ENCODE results near the gene SRSF4. TPM values are rescaled to one million over a fixed set of nuclear protein-coding genes. Genes with fewer than 3 reads are reported as not detected.

The SRSF4 gene
- total RNA-seq, 2 donors from 2014 or later, result 55.2 to 65.7 TPM

GRCh38 chr1:29162025-29162424 lies 19.7 kb downstream of the SRSF4 start:
- intact Hi-C loops (cut with DNase I), result no loop called here
- H3K27ac ChIP-seq, result no peak overlapping the region
- TF ChIP-seq POLR2AphosphoS5 (IDR thresholded peaks at IDR 0.05) (no peak), POLR2A (IDR thresholded peaks at IDR 0.05) (no peak)
- TF ChIP-seq, protein P1, sequence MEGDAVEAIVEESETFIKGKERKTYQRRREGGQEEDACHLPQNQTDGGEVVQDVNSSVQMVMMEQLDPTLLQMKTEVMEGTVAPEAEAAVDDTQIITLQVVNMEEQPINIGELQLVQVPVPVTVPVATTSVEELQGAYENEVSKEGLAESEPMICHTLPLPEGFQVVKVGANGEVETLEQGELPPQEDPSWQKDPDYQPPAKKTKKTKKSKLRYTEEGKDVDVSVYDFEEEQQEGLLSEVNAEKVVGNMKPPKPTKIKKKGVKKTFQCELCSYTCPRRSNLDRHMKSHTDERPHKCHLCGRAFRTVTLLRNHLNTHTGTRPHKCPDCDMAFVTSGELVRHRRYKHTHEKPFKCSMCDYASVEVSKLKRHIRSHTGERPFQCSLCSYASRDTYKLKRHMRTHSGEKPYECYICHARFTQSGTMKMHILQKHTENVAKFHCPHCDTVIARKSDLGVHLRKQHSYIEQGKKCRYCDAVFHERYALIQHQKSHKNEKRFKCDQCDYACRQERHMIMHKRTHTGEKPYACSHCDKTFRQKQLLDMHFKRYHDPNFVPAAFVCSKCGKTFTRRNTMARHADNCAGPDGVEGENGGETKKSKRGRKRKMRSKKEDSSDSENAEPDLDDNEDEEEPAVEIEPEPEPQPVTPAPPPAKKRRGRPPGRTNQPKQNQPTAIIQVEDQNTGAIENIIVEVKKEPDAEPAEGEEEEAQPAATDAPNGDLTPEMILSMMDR (IDR thresholded peaks at IDR 0.05), result no peak
- peaks cover 3 to 13% of the 10 kb centered on the region in 2 donors for H3K36me3 ChIP-seq
- no peaks in the 10 kb centered on the region for H3K27me3 ChIP-seq (replicated peaks; ENCODE audit: insufficient read depth)
- H3K4me3 ChIP-seq, result no peak overlapping the region
- peaks cover 4% of the 10 kb centered on the region for H3K4me1 ChIP-seq (replicated peaks)
- DNase-seq (ENCODE audit: low spot score), result no peak
- no peaks in the 10 kb centered on the region for H3K9me3 ChIP-seq
- 48% methylated on average over 4 of the region's 4 CpGs for WGBS

GRCh38 chr1:29159773-29160172 lies 21.9 kb downstream of the SRSF4 start:
- Histone ChIP-seq H3K27ac (no peak overlapping the region), H3K4me3 (no peak overlapping the region), H3K9me3 (no peaks in the 10 kb centered on the region), H3K36me3 (peaks cover 3 to 16% of the 10 kb centered on the region in 2 donors), H3K27me3 (replicated peaks; ENCODE audit: insufficient read depth) (no peaks in the 10 kb centered on the region), H3K4me1 (replicated peaks) (peaks cover 4% of the 10 kb centered on the region)
- WGBS, result 85% methylated on average over 3 of the region's 3 CpGs
- intact Hi-C loops (cut with DNase I), result no loop called here
- TF ChIP-seq, protein P1 (IDR thresholded peaks at IDR 0.05), result no peak
- TF ChIP-seq POLR2A (IDR thresholded peaks at IDR 0.05) (no peak), POLR2AphosphoS5 (IDR thresholded peaks at IDR 0.05) (no peak)
- DNase-seq (ENCODE audit: low spot score), result no peak

GRCh38 chr1:29157269-29157601 lies 24.5 kb downstream of the SRSF4 start:
- Histone ChIP-seq H3K27ac (no peak overlapping the region), H3K9me3 (no peaks in the 10 kb centered on the region), H3K4me3 (no peak overlapping the region), H3K27me3 (replicated peaks; ENCODE audit: insufficient read depth) (no peaks in the 10 kb centered on the region), H3K36me3 (peaks cover 8 to 29% of the 10 kb centered on the region in 2 donors), H3K4me1 (replicated peaks) (peaks cover 3% of the 10 kb centered on the region)
- 71% methylated on average over 3 of the region's 3 CpGs for WGBS
- TF ChIP-seq, protein P1 (IDR thresholded peaks at IDR 0.05), result no peak
- no peak for TF ChIP-seq POLR2A (IDR thresholded peaks at IDR 0.05)
- TF ChIP-seq POLR2AphosphoS5 (IDR thresholded peaks at IDR 0.05), result no peak
- DNase-seq (ENCODE audit: low spot score), result no peak
- intact Hi-C loops (cut with DNase I), result no loop called here

GRCh38 chr1:29156543-29157268 lies 25.0 kb downstream of the SRSF4 start:
- Histone ChIP-seq H3K9me3 (no peaks in the 10 kb centered on the region), H3K4me3 (no peak overlapping the region), H3K27ac (no peak overlapping the region), H3K36me3 (peaks cover 8 to 31% of the 10 kb centered on the region in 2 donors), H3K4me1 (replicated peaks) (no peaks in the 10 kb centered on the region), H3K27me3 (replicated peaks; ENCODE audit: insufficient read depth) (no peaks in the 10 kb centered on the region)
- no peak for DNase-seq (ENCODE audit: low spot score)
- intact Hi-C loops (cut with DNase I), result no loop called here
- WGBS, result 40% methylated on average over 10 of the region's 10 CpGs
- TF ChIP-seq POLR2AphosphoS5 (IDR thresholded peaks at IDR 0.05) (no peak), POLR2A (IDR thresholded peaks at IDR 0.05) (no peak)
- TF ChIP-seq, protein P1 (IDR thresholded peaks at IDR 0.05), result no peak
